GM21447 (cell line): Measurements from ENCODE around the gene COMMD7.
A peak's percentile ranks its signal among the peaks of the same experiment; 100 is the strongest.

Experiments used
- ATAC-seq: cut with Tn5 transposase; IDR thresholded peaks from one replicate; pipeline ENCODE4 v1.9.1; 2021; ENCODE audit not compliant: unreplicated experiment

The COMMD7 gene

DNA sequence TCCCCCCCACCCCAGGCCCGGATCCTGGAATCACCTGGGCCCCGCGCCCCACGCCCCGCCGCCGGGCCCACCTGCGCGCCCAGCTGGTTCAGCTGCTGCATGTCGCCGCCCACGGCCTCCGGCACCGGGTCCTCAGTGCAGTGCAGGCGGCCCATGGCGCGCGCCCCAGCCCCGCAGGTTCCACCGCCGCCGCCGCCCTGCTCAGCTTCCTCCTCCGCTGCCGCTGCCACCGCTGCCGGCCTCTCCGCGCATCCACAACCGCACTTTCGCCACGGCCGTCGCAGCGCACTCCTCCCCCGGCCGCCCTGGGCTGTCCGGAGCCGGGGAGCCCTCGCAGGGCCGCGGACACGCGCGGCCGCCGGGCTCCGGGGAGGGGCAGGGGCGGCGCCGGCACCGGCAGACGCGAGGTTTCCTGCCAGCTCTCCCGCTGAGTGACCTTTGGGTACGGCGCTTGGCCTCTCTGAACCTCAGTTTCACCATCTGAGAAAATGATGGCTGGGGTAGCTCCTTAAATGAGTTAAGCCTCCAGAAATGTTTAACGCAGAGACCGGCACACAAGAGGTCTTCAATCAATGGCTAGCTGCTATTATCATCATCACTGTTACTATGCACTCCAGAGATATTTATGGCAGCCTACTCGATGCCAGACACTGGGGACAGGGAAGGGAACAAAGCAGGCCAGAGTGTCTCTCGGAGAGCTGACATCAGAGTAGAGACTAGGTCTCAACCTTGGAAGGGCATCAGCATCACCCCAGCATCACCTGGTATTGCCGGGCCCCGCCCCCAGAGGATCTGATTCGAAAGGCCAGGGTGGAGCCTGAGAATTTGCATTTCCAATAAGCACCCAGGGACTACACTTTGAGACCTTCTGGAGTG lies at the start of gene COMMD7:
TSS of gene COMMD7 (minus strand) at position 231 of the 876 bp plus-strand sequence. CDS start at position 155, 76 bp downstream.
- ATAC-seq = peak; percentile 76

DNA sequence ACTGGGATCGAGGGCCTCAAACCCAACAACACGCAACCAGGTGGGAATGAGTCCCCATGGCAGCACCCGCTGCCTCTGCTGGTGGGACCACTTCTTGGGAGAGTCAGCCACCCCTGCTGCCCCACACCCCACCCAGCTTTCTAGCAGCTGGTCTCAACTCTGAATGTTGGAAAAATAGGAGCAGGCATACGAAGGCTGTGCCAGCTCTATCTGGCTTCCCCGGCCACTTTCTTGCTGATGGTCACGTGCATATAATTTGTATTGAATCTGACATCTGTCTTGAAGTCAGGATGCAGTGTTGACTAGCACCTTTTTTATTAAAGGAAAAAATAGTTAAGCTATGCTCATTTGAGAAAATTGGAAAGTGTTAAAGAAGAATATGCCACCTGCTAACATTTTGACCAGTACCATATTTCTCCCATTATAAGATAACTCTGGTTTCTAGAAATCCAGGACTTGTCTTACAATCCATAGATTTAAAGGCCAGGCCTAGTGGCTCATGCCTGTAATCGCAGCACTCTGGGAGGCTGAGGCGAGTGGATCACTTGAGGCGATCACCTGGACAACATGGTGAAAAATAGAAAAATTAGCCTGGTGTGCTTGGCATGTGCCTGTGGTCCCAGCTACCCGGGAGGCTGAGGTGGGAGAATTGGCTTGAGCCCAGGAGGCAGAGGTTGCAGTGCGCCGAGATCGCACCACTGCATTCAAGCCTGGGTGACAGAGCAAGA lies 49.6 kb upstream of the COMMD7 start:
- no peak for ATAC-seq

DNA sequence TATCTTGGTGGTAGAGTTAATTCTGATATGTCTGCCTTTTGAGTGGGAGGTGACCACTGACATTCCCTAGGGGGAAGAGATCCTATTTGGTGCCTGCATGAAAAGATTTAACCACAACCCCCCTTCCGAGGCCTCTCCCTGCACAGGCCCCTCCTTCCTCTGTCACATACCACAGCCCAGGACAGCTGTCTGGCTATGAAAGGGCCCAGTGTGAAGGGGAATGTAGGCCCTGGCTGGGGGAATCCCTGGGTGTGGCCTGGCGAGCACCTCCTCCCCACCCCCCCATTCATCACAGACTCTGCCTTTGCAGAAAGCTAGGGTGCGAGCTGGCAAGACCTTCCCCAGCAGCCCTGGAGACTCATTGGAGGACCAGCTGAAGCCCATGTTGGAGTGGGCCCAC lies 49.0 kb upstream of the COMMD7 start:
- no peak for ATAC-seq

DNA sequence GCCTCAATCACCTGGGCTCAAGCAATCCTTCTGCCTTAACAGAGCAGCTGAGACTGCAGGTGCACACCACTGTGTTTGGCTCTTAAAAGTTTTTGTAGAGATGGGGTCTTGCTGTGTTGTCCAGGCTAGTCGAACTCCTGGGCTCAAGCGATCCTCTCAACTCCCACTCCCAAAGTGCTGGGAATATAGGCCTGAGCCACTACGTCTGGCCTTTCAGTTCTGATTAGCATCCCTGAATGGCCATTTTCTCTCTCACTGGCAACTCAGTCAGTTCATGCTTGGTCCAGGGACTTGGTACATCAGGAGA lies 47.4 kb upstream of the COMMD7 start:
- ATAC-seq = no peak

DNA sequence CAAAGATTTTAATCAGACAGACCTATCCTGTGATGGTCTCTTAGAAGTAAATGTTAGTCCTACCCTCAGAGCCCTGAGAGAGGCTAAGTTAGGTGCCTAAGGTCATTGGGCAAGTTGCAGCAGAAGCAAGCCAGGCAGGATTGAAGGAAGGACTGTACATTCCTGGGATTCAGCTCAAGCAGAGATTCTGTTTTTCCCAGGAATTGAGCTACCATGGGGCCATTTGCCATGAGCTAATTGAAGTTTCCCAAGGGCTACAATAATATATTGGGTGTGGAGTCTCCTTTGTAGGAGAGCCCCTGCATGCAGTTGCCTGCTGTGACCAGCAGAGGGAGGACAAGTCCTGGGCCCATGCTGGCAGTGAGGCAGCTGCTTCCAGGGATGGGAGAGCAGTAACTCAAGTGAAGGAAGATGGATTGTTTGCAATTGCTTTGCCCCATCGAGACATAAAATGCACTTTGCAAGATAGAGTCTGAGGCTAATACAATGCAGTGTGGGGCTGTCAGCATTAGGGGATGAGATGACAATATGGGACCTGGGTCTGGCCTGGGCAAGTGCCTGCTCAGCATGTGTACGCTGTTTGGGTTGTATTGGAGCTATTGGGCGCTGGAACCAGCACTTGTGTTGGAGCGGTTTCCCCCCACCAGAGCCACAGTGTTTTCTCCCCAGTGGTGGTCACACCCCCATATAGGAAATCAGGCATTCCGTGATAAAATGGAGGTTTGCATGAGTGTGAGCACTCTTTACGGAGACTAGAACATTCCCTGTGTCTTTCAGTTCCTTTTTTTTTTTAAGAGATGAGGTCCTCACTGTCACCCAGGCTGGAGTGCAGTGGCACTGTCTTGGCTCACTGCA lies 46.9 kb upstream of the COMMD7 start:
- ATAC-seq = no peak

DNA sequence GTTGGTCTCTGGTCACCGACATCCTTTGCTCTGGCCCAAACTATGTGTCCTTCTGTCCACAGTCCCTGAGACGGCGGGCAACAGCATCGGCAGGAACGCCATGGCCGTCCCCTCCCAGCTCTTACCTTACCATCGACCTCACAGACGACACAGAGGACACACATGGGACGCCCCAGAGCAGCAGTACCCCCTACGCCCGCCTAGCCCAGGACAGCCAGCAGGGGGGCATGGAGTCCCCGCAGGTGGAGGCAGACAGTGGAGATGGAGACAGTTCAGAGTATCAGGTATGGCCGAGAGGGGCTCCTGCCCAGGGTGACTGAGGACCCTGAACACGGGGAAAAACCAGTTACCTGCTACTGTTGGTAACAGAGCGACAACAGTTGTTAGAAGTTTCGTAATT lies 43.9 kb upstream of the COMMD7 start:
- no peak for ATAC-seq

DNA sequence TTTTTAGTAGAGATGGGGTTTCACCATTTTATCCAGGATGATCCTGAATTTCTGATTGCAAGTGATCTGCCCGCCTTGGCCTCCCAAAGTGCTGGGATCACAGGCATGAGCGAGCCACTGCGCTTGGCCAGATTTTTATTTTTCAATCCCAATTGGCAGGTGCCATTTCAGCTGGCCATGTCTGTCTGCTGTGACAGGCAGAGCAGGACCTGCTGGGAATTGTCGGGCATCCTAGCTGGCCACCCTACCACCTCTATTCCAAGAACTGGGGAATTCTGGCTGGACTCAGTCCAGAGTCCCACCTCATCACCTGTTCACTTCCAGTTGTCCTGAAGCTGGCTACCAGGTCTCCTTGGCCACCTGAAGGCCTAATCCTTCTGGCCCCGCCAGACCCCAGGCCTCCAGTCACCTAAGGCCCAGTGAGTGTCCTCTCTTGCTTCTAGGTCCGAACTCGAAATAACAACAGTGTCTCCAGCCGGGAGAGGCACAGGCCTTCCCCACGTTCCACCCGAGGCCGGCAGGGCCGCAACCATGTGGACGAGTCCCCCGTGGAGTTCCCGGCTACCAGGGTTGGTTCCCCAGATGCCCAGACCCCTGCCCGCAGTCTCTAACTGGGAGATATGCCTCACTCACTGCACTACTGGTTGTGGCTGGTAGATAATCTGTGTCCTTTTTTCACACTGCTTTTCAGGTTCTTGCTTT lies 42.9 kb upstream of the COMMD7 start:
- ATAC-seq = no peak

DNA sequence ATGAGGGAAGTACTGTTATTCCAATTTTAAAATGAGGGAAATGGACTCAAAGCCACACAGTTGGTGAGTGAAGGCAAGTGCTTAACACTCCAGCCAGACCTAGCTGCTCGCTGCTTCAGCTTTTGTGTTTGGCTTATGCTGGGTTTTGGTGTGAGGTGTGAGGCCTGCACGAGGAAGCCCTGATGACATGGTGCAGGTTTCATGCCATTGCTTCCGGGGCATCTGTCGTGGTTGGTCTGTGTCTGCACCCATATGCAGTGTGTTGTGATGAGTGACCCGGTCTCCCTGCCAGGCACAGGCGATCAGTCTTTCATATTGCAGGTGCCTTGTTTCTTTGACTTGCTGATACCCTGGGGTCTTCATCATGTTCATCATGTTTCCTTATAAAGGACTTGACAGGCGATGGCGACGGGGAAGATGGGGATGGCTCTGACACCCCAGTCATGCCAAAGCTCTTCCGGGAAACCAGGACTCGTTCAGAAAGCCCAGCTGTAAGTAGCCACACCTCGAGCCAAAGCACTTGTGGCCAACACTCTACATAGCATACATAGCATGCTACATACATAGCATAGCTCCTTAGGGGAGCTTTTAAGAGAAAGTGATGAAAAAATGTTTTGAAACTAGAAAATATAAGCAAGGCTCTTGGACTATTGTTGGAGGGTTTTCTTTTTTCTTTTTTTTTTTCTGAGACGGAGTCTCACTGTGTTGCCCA lies 41.3 kb upstream of the COMMD7 start:
- no peak for ATAC-seq

DNA sequence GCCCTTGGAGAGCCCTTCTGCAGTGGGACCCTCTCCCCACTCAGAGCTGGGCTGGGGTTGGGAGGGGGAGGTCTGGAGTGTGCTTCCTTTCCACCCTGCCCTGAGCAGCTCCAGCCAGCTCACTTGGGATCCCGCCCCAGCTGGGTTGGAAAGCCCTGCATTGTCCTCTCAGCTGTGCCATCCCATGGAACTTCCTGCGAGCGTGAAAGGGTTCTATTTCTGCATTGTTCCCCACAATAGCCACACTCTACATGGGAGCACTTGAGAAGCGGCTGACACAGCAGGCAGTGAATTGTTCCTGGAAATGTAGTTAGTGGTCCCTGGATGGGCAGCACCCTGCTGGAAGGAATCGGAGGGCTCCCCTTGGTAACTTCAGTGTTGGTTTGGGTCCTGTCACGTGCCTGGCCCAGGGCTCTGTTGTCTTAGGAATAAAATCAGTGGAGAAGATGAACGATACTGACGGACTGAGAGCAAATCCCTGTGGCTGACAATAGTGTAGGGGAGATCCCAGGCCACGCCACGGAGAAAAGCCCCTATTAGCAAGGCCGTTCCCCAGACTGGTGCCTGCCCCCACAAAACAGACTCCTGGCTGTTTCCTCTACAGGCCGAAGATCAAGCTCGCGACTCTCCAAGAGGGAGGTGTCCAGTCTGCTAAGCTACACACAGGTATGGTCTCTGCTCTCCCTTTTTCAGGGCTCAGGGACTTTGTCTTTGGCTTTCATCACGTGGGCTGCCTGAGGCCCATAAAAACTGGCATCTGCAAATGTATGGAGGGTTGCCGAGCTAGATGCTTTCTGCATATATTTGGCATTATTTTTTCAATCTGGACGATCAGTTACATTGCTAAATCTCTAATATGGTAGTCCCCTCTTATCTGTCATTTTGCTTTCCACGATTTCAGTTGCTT lies 37.7 kb upstream of the COMMD7 start:
- no peak for ATAC-seq

DNA sequence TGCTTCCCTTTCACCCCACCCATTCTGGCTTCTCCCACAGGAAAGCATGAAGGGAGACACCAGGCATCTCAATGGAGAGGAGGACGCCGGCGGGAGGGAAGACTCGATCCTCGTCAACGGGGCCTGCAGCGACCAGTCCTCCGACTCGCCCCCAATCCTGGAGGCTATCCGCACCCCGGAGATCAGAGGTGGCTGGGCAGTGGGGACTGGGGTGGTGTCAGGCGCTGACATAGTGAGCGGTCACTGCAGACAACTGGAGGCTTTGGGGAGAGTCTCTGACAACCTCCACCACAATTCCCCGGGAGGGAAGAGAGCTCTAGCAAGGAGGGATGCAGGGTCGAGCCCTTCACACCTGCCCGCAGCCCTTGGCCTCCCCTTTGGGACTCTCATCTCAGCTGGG lies 37.0 kb upstream of the COMMD7 start:
- ATAC-seq = no peak

DNA sequence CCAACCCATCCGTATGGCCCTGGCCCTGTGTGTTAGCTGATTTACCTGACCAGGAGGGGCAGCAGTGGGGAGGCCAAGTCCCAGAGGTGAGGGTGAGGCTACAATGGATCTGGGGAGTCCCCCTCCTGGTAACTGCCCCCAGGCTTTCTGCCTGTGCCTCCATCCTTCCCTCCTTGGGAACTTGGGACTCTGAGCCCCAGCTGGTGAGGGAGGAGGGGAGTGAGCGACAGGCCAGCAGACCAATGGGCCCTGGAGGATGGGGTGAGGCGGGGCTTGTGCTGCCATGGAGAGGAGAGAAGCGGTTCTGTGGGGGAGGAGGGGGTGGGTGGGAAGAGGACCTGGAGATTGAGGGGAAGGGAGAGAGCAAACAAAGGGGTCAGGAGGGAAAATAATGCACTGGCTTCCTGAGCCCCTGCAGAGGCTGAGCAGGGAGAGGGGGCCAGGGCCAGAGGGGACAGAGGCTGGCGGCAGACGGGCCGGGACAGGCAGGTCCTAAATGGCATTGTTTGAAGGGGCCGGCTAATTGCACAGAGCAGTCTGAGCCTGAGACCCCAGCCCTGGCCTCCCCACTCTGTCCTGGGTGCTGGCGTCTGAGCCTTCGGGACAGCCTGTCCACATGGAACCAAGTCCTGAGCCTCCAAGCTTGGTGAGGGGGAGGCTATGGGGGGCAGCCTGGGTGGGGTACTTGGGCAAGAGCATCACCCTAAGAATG lies 36.4 kb upstream of the COMMD7 start:
- ATAC-seq = no peak

DNA sequence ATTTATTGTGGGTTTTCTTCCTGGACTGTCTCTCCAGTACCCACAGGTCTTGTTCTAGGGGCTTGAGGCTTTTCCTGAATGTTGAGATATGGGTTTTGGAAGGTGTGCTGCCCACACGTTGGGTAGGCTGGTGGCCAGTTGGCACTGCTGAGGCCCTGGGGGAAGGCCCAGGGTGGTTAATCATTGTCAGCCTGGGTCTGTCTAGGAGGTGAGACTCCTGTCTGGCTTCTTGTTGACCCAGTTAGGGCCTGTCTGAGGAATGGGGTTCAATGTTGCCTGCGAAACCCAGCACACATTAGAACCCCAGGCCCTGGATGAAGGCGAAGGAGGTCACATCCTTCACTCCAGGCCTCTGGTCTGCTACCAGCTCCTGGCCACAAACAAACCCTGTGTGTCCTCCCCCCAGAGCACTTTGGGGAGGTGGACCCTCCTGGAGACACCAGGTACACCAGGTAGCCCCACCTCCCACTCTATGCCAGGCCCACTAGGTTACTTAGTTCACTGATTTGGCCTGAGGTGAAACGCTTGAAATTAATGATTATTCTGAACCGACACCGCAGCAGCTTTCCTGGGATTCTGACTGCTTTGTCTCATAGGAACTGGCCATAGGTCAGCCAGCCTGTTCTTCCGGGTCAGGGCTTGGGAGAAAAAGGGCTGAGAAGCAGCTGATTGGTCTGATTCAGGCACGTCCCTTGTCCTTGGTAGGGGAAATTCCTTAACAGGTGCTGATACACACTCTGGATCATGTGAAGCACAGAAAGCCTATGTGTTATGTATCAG lies 34.1 kb upstream of the COMMD7 start:
- no peak for ATAC-seq

DNA sequence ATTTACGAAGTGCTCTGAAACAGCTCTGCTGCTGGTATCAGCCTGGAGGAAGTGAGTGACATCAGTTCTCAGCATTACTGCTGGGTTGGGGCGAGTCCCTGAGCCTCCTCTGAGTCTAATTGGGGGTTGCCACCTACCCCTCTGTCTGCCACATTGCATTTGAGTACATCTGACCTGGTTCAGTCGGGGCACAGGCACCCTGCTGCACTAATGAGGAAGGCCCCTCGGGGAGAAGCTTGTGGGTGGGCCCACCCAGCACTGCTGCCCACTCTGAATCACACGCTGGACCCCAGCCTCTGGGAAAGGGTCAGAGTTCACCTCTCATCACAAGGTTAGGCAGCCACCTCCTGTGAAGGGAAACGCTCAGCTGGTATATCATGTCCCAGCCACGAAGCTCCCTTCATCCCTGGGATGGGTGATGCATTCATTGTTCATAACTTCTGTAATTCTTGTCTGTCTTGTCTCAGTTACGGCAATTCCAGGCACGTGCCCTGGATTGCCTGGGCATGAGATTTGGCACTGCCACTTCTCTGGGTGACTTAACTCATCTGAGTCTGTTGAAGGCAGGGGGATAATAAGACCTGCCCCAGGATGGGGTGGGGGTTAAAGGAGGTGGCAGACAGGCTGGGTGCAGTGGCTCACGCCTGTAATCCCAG lies 32.2 kb upstream of the COMMD7 start:
- no peak for ATAC-seq

DNA sequence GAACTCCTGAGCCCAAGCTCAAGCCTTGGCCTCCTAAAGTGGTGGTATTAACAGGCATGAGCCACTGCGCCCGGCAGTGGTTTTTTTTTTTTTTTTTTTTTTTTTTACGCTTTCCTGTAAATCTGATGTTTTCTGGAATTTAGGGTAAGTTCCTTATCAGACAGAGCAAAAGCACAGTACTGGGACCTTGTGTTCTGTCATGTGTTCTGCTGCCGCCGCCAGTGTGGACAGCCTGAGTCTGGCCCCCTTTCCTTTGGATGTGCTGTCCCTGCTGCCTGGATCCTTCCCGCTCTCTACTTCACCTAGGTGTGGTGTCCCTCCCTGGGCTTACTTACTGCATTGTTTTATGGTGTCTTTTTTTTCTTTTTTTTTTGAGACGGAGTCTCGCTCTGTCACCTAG lies 30.6 kb upstream of the COMMD7 start:
- no peak for ATAC-seq

DNA sequence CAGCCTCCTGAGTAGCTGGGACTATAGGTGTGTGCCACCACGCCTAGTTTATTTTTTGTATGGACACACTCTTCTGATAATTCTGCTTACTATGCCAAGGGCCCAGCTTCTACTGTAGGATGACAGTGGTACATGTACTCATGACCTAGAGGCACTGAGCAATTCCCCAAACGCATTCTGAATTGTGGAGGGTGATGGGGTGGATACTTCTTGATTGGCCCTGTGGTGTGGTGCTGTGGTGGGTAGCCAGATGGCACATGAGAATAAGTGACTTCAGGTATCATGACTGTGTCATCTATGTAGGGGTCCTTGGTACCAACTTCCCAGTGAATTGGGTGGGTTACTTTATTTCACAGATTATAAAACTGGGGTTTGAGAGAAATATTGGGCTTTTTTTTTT lies 30.0 kb upstream of the COMMD7 start:
- ATAC-seq = no peak

DNA sequence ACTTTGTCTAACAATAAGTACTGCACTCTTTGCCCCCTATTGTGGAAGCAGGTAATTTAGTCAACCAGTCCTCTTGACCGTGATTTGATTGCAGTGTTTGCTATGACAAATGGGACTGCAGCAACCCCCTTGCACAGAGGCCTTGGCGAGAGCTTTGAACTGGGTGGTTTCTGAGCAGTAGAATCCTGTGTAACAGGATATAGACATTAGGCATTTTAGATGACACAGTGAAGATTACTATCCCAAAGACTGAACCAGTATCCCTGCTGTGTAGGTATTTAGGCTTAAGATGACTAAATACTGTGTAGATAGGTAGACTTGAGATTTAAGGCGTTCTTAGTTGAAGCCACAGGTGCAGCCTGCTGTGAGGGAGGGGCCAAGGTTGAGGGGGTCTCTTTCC lies 28.8 kb upstream of the COMMD7 start:
- ATAC-seq = no peak

DNA sequence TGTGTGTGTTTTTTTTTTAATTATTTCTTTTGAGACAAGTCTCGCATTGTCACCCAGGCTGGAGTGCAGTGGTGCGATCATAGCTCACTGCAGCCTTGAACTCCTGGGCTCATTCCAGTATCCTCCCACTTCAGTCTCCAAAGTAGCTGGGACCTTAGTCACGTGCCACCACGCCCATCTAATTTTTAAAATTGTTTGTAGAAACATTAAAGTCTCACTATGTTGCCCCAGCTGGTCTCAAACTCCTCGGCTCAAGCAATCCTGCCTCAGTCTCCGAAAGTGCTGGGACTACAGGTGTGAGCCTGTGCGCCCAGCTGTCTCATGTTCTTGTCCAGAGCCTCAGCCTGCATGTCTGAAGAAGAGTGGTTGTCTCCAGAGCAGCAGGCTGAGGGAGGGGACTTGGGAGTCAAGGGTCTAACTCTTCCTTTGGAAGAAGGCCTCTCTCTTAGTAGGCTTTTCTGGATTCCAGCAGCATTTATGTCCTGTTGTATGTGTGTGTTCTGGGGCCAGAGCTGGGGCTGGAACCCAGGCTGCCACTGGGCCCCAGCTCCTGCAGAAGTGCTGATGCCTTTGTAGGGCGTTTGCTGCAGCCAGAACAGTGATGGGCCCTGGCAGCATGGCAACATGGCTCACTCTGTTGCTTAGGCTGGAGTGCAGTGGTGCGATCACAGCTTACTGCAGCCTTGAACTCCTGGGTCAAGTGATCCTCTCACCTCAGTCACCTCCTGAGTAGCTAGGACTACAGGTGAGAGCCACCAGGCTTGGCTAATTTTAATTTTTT lies 24.3 kb upstream of the COMMD7 start:
- no peak for ATAC-seq
